ACC112 (cell line): ENCODE data around the gene WSB2.
A peak's percentile ranks its signal among the peaks of the same experiment; 100 is the strongest.

Experiments used
- H2AFZ ChIP-seq: fragments of 200-600 bp; sonication (generic); one replicate; pipeline ENCODE4 v1.6.0; 2017; ENCODE audit warnings: antibody characterized with exemption, low read length; ENCODE audit not compliant: unreplicated experiment
- H3K27ac ChIP-seq: fragments of 200-600 bp; sonication (generic); 2 replicates; pipeline ENCODE4 v1.5.1; 2014; ENCODE audit warnings: low read depth, mild to moderate bottlenecking, antibody characterized with exemption, low read length, moderate library complexity
- H3K27me3 ChIP-seq: fragments of 200-600 bp; sonication (generic); 2 replicates; pipeline ENCODE4 v1.6.1; 2014; ENCODE audit warnings: mild to moderate bottlenecking, antibody characterized with exemption, low read length, moderate library complexity, mixed read lengths; ENCODE audit not compliant: insufficient read depth
- H3K36me3 ChIP-seq: fragments of 200-600 bp; sonication (generic); 2 replicates; pipeline ENCODE4 v1.6.1; 2016; ENCODE audit warnings: mild to moderate bottlenecking, antibody characterized with exemption, low read length, moderate library complexity, mixed read lengths; ENCODE audit not compliant: insufficient read depth
- H3K4me1 ChIP-seq: fragments of 200-600 bp; sonication (generic); one replicate; pipeline ENCODE4 v1.6.1; 2016; ENCODE audit warnings: low read length, mixed read lengths; ENCODE audit not compliant: insufficient read depth, unreplicated experiment, control insufficient read depth
- H3K4me3 ChIP-seq: fragments of 200-600 bp; sonication (generic); 2 replicates; pipeline ENCODE4 v1.5.1; 2014; ENCODE audit warnings: mild to moderate bottlenecking, low read depth, low read length
- H3K79me2 ChIP-seq: fragments of 200-600 bp; sonication (generic); one replicate; pipeline ENCODE4 v1.6.0; 2016; ENCODE audit warnings: low read length; ENCODE audit not compliant: control insufficient read depth, unreplicated experiment, insufficient read depth

Gene WSB2

DNA sequence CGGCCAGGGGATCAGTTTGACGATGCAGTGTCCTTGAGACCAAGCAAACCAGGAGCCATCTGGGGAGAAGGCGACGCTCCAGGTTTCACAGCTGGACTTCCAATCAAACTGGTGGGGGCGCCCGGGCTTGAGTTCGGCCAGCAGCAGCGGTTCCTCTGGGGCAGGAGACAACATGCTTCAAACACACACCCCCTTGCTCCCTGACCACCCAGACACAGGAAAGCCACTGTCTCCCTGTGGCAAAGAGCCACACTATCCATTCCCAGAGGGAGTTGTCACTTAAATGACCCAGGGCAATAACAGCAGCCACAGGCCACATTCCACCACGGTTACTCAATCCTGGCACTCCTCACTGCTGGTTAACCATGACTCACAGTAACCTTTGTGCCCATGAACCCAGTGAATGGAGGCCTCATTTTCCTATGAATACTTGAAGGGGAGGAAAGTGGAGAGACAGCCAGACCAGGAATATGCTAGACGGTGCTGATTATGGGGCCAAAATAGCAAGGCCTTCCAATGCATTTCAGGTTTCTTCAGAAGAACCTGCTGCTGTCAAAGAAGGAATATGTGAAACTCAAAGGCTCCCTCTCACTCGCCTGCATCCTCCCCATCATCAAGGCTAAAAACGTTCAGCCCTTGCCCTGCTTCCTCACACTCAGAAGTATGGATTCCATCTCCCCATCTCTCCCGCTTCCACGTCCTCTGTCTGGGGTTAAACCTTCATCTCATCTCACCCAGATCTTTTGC, 8.5 kb downstream of the WSB2 start:
- Histone ChIP-seq H3K27ac (peak overlapping the region; percentile 83), H3K36me3 (peaks cover 16% of the 10 kb centered on the region), H3K79me2 (peaks cover 37% of the 10 kb centered on the region), H2AFZ (no peak overlapping the region), H3K4me3 (peak overlapping the region; percentile 28; the same call in 1 of the 2 replicates), H3K4me1 (peaks cover 38% of the 10 kb centered on the region), H3K27me3 (no peaks in the 10 kb centered on the region)

DNA sequence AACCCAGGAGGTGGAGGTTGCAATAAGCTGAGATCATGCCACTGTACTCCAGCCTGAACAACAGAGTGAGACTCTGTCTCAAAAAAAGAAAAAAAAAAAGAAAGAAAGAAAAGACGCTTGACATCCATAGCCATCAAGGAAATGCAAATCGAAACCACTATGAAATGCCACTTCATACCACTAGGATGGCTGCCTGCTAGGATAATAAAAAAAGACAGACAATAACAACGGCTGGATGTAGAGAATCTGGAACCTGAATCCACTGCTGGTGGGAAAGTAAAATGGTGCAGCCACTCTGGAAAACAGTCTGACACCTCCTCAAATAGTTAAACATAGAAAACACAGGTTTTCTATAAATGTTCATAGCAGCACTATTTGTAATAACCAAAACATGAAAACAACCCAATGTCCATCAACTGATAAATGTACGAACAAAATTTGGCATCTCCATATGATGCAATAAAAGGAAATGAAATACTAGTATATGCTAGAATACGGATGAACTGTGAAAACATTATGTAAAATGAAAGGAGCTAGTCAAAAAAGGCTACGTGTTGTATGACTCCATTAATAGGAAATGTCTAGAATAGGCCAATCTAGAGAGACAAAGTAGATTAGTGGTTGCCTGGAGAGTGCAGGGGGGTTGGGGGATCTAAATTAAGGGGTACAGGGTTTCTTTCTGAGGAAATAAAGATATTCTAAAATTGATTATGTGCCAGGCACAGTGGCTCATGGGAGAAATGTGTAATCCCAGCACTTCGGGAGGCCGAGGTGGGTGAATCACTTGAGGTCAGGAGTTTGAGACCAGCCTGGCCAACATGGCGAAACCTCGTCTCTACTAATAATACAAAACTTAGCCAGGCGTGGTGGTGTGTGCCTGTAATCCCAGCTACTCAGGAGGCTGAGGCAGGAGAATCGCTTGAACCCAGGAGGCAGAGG, 9.7 kb downstream of the WSB2 start:
- Histone ChIP-seq H3K36me3 (peaks cover 16% of the 10 kb centered on the region), H3K4me3 (no peak overlapping the region; the same call in 1 of the 2 replicates), H3K79me2 (peaks cover 29% of the 10 kb centered on the region), H3K27me3 (no peaks in the 10 kb centered on the region), H3K4me1 (peaks cover 33% of the 10 kb centered on the region), H2AFZ (no peak overlapping the region), H3K27ac (peak overlapping the region; percentile 83)

DNA sequence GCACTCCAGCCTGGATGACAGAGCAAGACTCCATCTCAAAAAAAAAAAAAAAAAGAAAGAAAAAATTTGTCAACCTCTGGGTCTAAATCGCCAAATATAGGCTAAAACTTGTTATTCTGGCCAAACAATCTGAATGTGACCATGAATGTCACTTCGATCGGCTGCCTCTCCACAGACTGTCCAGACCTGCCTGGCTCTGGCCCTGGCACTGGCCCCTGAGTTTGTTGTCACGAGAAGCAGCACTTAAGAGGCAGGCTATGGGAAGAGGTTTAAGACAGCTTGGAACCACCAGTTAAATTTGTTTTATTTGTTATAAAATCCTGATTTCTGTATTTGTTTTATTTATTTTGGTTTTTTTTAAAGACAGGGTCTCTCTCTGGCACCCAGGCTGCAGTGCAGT, 14.5 kb downstream of the WSB2 start:
- H3K36me3 ChIP-seq, result peaks cover 37% of the 10 kb centered on the region
- H2AFZ ChIP-seq, result no peak overlapping the region
- H3K4me1 ChIP-seq, result peaks cover 5% of the 10 kb centered on the region
- no peak overlapping the region for H3K27ac ChIP-seq
- no peaks in the 10 kb centered on the region for H3K27me3 ChIP-seq
- peaks cover 13% of the 10 kb centered on the region for H3K79me2 ChIP-seq
- H3K4me3 ChIP-seq, result no peak overlapping the region

DNA sequence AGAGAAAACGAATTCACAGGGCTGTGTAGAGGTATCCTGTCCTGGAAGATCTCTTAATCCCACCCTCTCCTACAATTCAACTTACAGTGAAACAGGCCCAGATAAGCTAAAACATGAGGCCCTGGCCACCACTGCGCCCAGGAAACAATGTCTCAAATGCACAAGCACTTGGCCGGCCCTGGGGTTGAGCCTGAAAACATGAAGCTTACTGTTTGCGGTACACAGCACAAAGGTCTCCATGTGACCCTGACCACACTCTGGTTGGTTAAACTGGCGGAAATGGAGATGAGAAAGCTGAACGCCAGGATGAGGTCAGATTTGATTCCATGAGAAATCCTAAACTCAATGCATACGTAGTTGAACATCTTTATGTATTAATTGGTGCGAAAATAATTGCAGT, 16.4 kb downstream of the WSB2 start:
- H3K4me3 ChIP-seq, result no peak overlapping the region
- H3K27me3 ChIP-seq, result no peaks in the 10 kb centered on the region
- peaks cover 34% of the 10 kb centered on the region for H3K36me3 ChIP-seq
- H3K27ac ChIP-seq, result no peak overlapping the region
- no peaks in the 10 kb centered on the region for H3K4me1 ChIP-seq
- H3K79me2 ChIP-seq, result peaks cover 6% of the 10 kb centered on the region
- no peak overlapping the region for H2AFZ ChIP-seq

DNA sequence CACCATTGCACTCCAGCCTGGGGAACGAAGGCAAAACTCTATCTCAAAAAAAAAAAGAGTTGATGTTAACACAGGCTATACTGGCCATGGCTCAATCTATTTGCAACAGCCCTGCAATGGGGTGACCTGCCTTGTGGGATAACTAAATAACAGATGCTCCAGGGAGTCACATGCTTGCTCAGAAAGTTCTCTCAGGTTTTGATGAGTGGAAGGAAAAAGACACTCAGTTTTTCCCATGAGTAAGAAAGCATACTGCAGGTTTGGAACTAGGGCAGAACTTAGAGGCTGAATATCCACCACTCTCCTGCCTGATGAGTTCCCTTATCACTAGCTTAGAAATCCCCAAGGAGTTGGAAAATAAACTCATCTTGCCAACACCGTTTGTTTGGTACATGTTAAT, 16.9 kb downstream of the WSB2 start:
- Histone ChIP-seq H3K36me3 (peaks cover 36% of the 10 kb centered on the region), H2AFZ (no peak overlapping the region), H3K4me3 (no peak overlapping the region), H3K79me2 (peaks cover 6% of the 10 kb centered on the region), H3K27ac (no peak overlapping the region), H3K4me1 (no peaks in the 10 kb centered on the region), H3K27me3 (no peaks in the 10 kb centered on the region)

DNA sequence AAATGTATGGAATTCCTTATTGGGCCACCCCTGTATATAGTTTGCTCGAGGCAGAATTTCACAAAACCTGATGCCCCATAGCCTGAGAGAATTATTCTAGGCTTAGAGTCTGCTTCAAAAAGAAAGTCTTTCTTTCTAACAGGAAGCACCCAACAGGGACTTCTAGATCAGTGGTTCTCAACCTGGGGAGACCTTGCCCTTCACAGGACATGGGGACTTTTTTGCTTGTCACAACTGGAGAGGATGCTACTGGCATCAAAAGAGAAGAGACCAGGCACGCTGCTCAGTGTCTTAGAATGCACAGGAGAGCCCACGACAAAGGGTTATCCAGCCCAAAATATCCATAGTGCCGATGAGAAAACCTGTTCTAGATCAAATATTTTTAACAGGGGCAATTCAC, 18.9 kb downstream of the WSB2 start:
- H2AFZ ChIP-seq, result no peak overlapping the region
- H3K4me3 ChIP-seq, result no peak overlapping the region
- no peaks in the 10 kb centered on the region for H3K4me1 ChIP-seq
- H3K36me3 ChIP-seq, result peaks cover 39% of the 10 kb centered on the region
- H3K27ac ChIP-seq, result no peak overlapping the region
- H3K27me3 ChIP-seq, result no peaks in the 10 kb centered on the region
- peaks cover 6% of the 10 kb centered on the region for H3K79me2 ChIP-seq

DNA sequence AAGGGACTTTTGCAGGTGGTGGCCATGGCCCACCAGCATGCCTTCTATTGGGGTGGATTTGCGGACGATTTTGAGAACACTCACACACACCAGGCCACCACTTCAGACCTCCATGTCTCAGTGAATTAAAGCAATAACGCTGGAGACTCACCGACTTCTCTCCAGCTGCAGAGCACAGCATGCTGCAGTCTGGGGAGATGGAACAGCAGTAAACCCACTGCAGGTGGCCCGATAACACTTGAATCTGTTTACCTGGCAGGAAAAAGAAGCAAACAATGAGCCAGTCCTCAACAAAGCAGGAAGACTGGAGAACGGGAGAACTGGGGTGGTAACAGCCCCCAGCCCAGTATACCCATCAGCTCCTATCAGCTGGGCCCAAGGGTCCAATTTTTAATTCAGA, 22.8 kb downstream of the WSB2 start:
- H3K27ac ChIP-seq, result no peak overlapping the region
- peaks cover 13% of the 10 kb centered on the region for H3K4me1 ChIP-seq
- no peak overlapping the region for H3K4me3 ChIP-seq
- H2AFZ ChIP-seq, result no peak overlapping the region
- H3K27me3 ChIP-seq, result no peaks in the 10 kb centered on the region
- H3K36me3 ChIP-seq, result peaks cover 36% of the 10 kb centered on the region
- peaks cover 3% of the 10 kb centered on the region for H3K79me2 ChIP-seq

DNA sequence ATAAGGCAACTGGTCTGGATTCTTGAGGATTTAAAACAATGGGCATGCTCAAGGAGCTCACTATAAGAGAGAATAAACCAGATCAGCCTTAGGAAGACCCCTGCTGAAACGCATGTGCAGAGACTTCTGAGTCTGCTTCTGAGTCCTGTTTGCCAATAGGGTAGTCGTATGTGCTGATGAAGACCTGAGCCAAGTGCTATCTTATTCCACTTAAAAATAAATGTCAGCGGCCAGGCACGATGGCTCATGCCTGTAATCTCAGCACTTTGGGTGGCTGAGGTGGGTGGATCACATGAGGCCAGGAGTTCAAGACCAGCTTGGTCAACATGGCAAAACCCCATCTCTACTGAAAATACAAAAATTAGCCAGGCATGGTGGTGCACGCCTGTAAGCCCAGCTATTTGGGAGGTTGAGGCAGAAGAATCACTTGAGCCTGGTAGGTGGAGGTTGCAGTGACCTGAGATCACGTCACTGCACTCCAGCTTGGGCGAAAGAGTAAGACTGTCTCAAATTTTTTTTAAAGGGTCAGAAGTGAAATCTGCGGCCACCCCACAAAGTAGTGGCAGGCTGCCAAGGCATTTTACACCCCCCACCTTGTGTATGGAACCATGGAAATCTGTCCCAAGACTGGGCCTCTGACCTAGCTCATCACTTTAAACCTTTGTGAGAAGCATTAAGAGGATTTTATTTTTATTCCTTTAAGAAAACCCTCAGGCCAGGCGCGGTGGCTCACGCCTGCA, 24.1 kb downstream of the WSB2 start:
- H3K27me3 ChIP-seq, result no peaks in the 10 kb centered on the region
- no peak overlapping the region for H2AFZ ChIP-seq
- H3K36me3 ChIP-seq, result peaks cover 29% of the 10 kb centered on the region
- no peak overlapping the region for H3K4me3 ChIP-seq
- H3K27ac ChIP-seq, result no peak overlapping the region
- peaks cover 3% of the 10 kb centered on the region for H3K79me2 ChIP-seq
- peaks cover 14% of the 10 kb centered on the region for H3K4me1 ChIP-seq

DNA sequence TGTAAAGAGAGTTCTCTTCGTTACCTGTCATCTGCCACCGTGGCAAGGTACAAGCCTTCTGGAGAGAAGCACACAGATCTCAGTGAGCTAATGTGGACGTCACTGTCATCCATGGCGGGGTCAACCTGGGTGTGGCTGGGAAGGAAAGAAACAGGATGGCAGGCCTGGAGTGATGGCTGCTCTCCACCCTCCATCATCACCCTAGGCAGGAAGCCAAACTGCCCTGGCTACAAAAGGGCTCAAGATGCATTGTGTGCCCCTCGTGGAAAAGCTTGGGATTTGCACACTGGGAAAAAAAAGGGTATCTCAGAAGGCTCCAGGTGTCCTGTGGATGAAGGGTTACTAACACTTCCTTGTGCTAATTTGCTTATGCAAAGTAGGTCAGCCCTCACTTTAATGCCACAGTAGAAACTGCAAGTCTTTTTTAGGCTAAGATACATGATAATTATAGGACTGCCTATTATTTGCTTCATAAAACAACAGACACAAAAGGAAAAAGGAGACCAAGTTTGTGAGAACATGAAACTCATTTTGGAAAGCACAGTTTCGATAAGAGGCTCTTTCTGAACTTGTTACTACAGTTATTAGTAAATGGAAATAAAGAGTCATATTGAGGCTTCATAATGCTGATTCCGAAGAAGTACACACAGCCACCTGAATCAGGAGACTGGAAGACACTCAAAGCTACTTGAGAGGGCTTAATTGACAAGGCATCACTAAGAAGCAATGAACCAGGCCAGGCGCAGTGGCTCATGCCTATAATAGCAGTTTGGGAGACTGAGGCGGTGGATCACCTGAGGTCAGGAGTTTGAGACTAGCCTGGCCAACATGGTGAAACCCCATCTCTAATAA, 25.6 kb downstream of the WSB2 start:
- no peaks in the 10 kb centered on the region for H3K27me3 ChIP-seq
- H2AFZ ChIP-seq, result no peak overlapping the region
- H3K36me3 ChIP-seq, result peaks cover 37% of the 10 kb centered on the region
- H3K27ac ChIP-seq, result peak overlapping the region; percentile 13; the same call in 1 of the 2 replicates
- H3K79me2 ChIP-seq, result no peaks in the 10 kb centered on the region
- H3K4me3 ChIP-seq, result no peak overlapping the region
- peaks cover 14% of the 10 kb centered on the region for H3K4me1 ChIP-seq
